Epithelial cell of prostate (primary cell): ENCODE measurements around the gene CLDN3.
"Not testable (repeated sequence)": the region's sequence is repeated elsewhere in the genome, so short reads cannot be mapped to it uniquely, and the experiment has no call there.

Experiments used
- DNase-seq: peaks from one replicate; pipeline ENCODE4 v3.0.0-alpha.2; 2011; ENCODE audit warnings: low read depth, low spot score
- H3K27ac ChIP-seq: fragments of 450-650 bp; 2 replicates; pipeline ENCODE4 v1.5.1; 2017; ENCODE audit warnings: mild to moderate bottlenecking

CLDN3 gene, protein sequence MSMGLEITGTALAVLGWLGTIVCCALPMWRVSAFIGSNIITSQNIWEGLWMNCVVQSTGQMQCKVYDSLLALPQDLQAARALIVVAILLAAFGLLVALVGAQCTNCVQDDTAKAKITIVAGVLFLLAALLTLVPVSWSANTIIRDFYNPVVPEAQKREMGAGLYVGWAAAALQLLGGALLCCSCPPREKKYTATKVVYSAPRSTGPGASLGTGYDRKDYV

GRCh38 chr7:73770002-73770859, at the start of gene CLDN3:
Gene CLDN3 (minus strand): TSS chr7:73770270. CDS start chr7:73770049, 221 bp downstream.
- no peak within 1 kb of the TSS for H3K27ac ChIP-seq
- DNase-seq, result no peak

GRCh38 chr7:73817121-73817520, 47.1 kb upstream of the CLDN3 start:
- no peak overlapping the region for H3K27ac ChIP-seq
- no peak for DNase-seq

GRCh38 chr7:73815436-73815835, 45.4 kb upstream of the CLDN3 start:
- no peak for DNase-seq
- H3K27ac ChIP-seq, result no peak overlapping the region

DNA sequence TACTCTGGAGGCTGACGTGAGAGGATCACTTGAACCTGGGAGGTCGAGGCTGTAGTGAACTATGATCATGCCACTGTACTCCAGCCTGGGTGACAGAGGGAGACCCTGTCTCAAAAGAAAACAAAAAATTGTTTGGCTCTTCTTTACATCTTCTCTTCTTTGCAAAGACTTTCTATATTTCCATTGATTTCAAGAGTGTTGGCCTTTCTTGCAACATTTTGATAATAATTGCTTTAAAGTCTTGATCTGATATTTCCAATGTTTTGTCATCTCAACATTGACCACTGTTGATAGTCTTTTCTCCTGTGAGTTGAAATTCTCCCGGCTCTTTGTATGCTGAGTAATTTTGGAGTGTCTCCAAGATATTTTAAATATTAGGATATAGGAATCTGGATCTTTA, 42.9 kb upstream of the CLDN3 start:
- DNase-seq, result no peak
- no peak overlapping the region for H3K27ac ChIP-seq

DNA sequence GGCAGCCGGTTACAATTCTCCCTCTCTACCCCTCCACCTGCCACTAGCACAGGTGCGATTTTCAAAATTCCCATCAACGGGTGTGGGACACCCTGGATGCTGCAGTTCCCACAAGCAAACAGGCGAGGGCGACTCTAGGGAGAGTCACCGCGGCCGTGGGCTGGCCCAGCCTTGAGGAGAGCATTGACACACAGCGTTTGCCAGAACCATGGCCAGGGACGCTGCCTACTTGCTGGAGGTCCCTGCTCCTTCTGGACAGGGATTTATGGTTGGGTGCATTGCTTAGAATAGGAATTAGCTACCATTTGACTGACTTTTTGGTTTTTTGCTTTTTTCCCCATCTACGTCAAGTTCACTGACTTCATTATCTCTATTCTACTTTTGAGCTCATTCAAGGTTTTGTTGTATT, 41.7 kb upstream of the CLDN3 start:
- DNase-seq, result no peak
- H3K27ac ChIP-seq, result no peak overlapping the region

DNA sequence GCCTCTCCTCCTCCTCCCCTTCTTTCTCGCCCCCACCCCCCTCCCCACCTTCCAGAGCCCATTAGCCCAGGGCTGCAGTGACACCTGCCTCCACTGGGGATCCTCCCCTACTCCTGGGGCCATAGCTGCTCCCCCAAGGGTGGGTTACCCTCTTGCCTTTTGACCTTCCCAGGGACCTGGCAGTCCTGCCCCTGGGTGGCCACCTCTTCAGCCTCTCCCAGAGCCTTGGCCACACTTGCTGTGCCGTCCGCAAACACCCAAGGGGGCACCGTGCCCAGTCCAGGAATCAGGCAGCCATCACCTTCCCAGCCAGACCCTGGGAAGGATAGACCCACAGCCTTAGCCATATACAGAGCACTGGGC, 40.9 kb upstream of the CLDN3 start:
- no peak for DNase-seq
- H3K27ac ChIP-seq, result no peak overlapping the region

DNA sequence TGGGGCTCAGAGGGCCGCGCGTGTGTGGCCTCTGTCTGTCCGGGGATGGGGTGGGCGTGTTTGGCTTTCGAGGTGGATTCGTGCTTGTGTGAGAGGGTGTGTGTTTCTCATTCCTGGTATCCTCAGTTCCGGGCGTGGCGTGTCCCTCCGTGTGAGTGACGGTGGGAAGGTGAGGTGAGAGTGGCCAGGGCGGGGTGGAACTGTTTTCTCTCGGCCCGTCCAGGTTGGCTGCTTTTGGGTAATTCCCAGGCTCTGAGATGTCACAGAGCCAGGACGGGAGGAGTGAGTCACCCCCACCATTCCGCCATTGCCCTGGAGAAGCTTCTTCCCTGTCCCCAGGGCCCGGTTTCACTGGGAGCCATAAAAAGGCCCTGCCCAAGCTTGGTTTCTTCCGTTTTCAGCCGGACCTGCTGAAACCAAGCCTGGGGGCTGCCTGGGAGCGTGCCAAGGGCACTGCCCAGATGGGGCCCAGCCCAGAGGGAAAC, 39.4 kb upstream of the CLDN3 start:
- H3K27ac ChIP-seq, result peak overlapping the region; percentile 22
- DNase-seq, result no peak

- DNase-seq, result no peak
- no peak overlapping the region for H3K27ac ChIP-seq
Measured at GRCh38 chr7:73802459-73802858, 32.4 kb upstream of the CLDN3 start.

DNA sequence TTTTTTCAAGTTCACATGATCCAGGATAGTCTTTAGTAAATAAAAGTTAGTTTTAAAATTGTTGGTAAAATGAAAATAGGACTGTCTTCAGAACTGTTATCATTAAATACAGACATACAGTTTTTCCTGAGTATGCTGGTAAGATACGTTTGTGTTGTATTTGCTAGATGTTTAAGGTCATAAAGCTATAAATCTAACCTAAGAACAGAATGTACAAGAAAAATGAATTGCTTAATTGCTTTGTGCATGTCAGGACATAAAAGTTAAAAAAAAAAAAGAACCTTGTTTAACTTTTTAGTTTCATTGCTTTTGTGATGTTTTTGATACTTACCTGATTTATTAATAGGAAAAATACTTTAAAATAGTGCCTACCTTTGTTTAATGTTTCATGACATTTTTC, 31.5 kb upstream of the CLDN3 start:
- H3K27ac ChIP-seq, result no peak overlapping the region
- no peak for DNase-seq

DNA sequence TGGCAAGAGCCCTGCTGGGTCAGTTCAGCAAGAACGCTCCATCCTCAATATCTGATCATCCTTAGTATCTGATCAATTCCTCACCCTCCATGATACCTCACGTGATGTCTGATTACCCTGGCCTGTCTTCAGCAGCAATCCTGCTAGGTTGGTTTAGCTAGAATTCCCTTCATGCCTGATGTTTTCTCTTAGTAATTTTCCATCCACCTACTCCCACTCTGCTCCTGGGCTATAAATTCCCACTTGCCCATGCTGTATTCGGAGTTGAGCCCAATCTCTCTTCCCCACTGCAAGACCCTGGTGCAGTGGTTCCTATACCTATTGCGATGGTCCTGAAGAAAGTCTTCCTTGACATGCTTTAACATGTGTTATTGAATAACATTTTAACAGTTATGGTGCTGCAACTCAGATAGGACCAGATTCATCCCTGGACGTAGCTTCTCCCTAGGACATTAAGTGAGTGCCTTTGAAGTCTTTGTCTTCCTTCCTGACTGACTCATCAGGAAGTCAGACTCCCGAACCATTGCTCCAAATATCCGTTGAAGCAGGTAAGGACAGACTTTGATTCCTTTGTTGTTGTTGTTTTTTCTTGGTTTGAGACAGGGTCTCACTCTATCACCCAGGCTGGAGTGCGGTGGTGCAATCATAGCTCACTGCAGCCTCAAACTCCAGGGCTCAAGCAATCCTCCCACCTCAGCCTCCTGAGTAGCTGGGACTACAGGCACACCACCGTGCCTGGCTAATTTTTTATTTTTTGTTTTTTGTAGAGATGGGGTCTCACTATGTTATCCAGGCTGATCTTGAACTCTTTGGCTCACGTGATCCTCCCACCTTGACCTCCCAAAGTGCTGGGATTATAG, 29.4 kb upstream of the CLDN3 start:
- DNase-seq, result no peak
- no peak overlapping the region for H3K27ac ChIP-seq

DNA sequence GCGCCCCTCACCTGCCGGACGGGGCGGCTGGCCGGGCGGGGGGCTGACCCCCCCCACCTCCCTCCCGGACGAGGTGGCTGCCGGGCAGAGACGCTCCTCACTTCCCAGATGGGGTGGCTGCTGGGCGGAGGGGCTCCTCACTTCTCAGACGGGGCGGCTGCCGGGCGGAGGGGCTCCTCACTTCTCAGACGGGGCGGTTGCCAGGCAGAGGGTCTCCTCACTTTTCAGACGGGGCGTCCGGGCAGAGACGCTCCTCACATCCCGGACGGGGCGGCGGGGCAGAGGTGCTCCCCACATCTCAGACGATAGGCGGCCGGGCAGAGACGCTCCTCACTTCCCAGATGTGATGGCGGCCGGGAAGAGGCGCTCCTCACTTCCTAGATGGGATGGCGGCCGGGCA, 27.1 kb upstream of the CLDN3 start:
- DNase-seq, H3K27ac ChIP-seq: not testable (repeated sequence)

GRCh38 chr7:73796656-73797055, 26.6 kb upstream of the CLDN3 start:
- not testable (repeated sequence) for DNase-seq, H3K27ac ChIP-seq

DNA sequence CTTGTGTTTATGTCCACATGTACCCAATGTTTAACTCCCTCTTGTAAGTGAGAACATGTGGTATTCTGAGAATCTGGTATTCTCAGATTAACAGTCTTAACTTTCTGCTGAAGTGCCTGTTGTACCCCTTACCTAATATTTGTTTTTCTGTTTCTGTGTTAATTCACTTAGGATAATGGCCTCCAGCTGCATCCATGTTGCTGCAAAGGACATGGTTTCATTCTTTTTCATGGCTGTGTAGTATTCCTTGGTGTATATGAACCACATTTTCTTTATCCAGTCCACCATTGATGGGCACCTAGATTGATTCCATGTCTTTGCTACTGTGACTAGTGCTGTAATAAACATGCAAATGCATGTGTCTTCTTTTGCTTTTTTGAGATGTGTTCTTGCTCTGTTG, 25.1 kb upstream of the CLDN3 start:
- DNase-seq, H3K27ac ChIP-seq: not testable (repeated sequence)

GRCh38 chr7:73791170-73791690, 21.2 kb upstream of the CLDN3 start:
- not testable (repeated sequence) for DNase-seq, H3K27ac ChIP-seq

- H3K27ac ChIP-seq, result no peak overlapping the region
- no peak for DNase-seq
Measured at GRCh38 chr7:73789051-73789450, 19.0 kb upstream of the CLDN3 start.

DNA sequence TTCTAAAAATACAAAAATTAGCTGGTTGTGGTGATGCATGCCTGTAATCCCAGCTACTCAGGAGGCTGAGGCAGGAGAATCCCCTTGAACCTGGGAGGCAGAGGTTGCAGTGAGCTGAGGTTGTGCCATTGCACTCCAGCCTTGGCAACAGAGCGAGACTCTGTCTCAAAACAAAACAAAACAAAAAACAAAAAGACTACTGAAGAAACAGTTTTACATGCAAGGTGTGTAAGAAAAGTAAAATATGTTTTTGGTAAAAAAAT, 17.6 kb upstream of the CLDN3 start:
- DNase-seq, H3K27ac ChIP-seq: not testable (repeated sequence)

GRCh38 chr7:73786588-73786987, 16.5 kb upstream of the CLDN3 start:
- DNase-seq, result no peak
- no peak overlapping the region for H3K27ac ChIP-seq

DNA sequence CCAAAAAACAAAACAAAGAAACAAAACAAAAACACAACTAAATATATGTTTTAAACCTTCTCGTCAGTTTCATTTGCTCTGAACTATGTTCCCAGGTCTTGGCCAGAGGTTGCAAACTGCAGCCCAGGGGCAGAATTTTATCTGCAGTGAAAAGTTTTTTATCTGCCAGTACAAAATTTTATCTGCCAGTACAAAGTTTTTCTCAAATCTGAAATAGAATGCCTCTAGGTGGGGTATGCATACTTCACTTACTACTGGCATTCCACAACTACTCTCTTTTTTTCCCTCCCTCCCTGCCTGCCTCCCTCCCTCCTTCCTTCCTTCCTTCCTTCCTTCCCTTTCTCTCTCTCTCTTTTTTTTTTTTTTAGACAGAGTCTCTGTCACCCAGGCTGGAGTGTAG, 9.4 kb upstream of the CLDN3 start:
- no peak overlapping the region for H3K27ac ChIP-seq
- no peak for DNase-seq

DNA sequence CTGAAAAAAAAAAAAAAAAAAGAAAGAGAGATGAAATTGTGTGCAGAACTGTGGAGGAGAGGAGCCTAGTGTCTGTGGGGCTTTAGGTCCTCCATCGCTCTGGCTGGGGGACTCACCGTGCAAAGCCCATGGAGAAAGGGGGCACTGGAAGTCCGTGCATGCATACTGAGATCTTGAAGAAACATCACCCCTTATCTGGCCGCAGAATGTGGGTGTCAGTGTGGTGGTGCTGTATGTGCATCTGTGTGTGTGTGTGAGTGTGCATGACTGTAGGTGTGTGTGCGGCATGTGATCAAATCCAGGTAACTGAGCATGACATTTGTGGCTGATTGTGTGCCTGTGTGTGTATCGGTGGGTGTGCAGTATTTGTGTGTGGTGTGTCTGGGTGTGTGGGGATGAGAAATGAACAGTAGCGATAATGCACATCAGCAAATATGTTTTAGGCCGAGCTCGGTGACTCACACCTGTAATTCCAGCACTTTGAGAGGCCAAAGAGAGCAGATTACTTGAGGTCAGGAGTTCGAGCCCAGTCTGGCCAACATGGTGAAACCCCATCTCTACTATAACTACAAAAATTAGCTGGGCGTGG, 8.8 kb upstream of the CLDN3 start:
- DNase-seq, result no peak
- H3K27ac ChIP-seq, result no peak overlapping the region

- no peak overlapping the region for H3K27ac ChIP-seq
- no peak for DNase-seq
Measured at GRCh38 chr7:73774923-73775322, 4.9 kb upstream of the CLDN3 start.
